ENCODE measurements around the gene AQP5. TPM values are rescaled to one million over a fixed set of nuclear protein-coding genes. Genes with fewer than 3 reads are reported as not detected.

AQP5 gene
- total and polyA plus RNA-seq, 2 donors (not counting 3 experiments of a cell fraction or from before 2014, with no cell fraction given): 0.95 to 2.3 TPM

DNA sequence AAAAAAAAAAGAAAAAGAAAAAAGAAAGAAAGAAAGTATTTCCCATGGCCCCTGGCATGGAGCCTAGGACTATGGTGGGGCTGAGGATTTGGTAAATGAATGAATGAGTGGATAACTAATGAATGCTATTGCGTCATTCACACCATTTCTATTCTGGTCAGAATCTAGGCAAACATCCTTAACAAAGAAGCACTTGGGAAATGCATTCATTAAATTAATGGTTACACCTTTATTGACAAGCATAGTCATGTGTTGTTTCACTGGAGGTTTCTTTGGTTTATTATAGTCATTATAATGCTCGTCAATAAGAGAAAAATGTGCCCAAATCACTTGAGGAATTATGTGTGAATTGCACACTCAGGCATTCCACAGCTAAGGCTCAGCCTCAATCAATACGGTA is 24.7 kb upstream of the AQP5 start:
- Histone ChIP-seq H4K20me1 (replicated peaks; ENCODE audit: control insufficient read depth, extremely low read depth, insufficient read depth, low read length) (no peaks in the 10 kb centered on the region), H3K4me3 (replicated peaks in 1 of 3; ENCODE audit: insufficient read depth in 1 of 3, low read depth in 1 of 3, low read length in 3 of 3) (no peak overlapping the region), H3K27me3 (ENCODE audit: control insufficient read depth in 2 of 2, insufficient read depth in 2 of 2, low read length in 2 of 2) (no peaks in the 10 kb centered on the region), H3K9me3 (replicated peaks; ENCODE audit: control insufficient read depth, insufficient read depth, low read length) (no peaks in the 10 kb centered on the region), H2AFZ (ENCODE audit: low read depth, low read length) (no peak overlapping the region), H3K27ac (ENCODE audit: insufficient read depth, low read depth, low read length) (no peak overlapping the region), H3K79me2 (ENCODE audit: control insufficient read depth, insufficient read depth, low read length) (no peaks in the 10 kb centered on the region), H3K36me3 (ENCODE audit: control insufficient read depth in 2 of 2, extremely low read depth in 1 of 2, insufficient read depth in 2 of 2, low read length in 2 of 2) (no peaks in the 10 kb centered on the region), H3K4me2 (ENCODE audit: insufficient read depth, low read length) (no peak overlapping the region), H3K4me1 (ENCODE audit: control insufficient read depth, extremely low read depth, insufficient read depth, low read length) (no peaks in the 10 kb centered on the region), H3K9me1 (replicated peaks; ENCODE audit: control insufficient read depth, extremely low read depth, insufficient read depth, low read length) (no peaks in the 10 kb centered on the region), H3K9ac (replicated peaks; ENCODE audit: extremely low read depth, insufficient read depth, low read length) (no peak overlapping the region)
- no peak for DNase-seq (ENCODE audit: low read depth, low spot score)
- intact Hi-C loops (cut with micrococcal nuclease): no loop called here
- ChIA-PET POLR2A (interaction anchor here (1.1 kb wide), 1 partner anchor 15 kb away, joined by 3 read pairs; no protein-coding TSS in a partner anchor), CTCF (interaction anchor here (0.7 to 1.7 kb wide), 3 partner anchors 9 to 68 kb away, joined by 3 to 10 read pairs (median 6); no protein-coding TSS in a partner anchor)
- dilution Hi-C loops (cut with MboI; ENCODE audit: extremely low pct_ligation_motif_present, low sequenced_read_pairs): no loop called here
- FAIRE-seq: no peak
- TF ChIP-seq POLR2A (IDR thresholded peaks at IDR 0.05; ENCODE audit: low read depth, low read length) (no peak), FOS (IDR thresholded peaks at IDR 0.05; ENCODE audit: borderline replicate concordance, insufficient read depth, low read length) (no peak), POLR2AphosphoS5 (IDR thresholded peaks at IDR 0.05; ENCODE audit: insufficient read depth, low read depth, low read length) (no peak), GATA2 (IDR thresholded peaks at IDR 0.05; ENCODE audit: insufficient read depth, insufficient read length, low read depth, low read length) (no peak), MYC (IDR thresholded peaks at IDR 0.05; ENCODE audit: low read depth, low read length) (no peak), EZH2 (IDR thresholded peaks at IDR 0.05; ENCODE audit: borderline replicate concordance, low read depth, low read length, severe bottlenecking) (no peak), JUN (IDR thresholded peaks at IDR 0.05; ENCODE audit: borderline replicate concordance, insufficient read depth, insufficient read length, low read depth) (no peak)
- TF ChIP-seq, protein P1, sequence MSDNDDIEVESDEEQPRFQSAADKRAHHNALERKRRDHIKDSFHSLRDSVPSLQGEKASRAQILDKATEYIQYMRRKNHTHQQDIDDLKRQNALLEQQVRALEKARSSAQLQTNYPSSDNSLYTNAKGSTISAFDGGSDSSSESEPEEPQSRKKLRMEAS (IDR thresholded peaks at IDR 0.05; ENCODE audit: insufficient read depth, insufficient read length): no peak
- TF ChIP-seq, protein P2, sequence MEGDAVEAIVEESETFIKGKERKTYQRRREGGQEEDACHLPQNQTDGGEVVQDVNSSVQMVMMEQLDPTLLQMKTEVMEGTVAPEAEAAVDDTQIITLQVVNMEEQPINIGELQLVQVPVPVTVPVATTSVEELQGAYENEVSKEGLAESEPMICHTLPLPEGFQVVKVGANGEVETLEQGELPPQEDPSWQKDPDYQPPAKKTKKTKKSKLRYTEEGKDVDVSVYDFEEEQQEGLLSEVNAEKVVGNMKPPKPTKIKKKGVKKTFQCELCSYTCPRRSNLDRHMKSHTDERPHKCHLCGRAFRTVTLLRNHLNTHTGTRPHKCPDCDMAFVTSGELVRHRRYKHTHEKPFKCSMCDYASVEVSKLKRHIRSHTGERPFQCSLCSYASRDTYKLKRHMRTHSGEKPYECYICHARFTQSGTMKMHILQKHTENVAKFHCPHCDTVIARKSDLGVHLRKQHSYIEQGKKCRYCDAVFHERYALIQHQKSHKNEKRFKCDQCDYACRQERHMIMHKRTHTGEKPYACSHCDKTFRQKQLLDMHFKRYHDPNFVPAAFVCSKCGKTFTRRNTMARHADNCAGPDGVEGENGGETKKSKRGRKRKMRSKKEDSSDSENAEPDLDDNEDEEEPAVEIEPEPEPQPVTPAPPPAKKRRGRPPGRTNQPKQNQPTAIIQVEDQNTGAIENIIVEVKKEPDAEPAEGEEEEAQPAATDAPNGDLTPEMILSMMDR (IDR thresholded peaks at IDR 0.05; ENCODE audit: extremely low read depth in 1 of 2, insufficient read depth in 1 of 2, low read depth in 1 of 2, low read length in 2 of 2): no peak
- BruUV-seq (replicated peaks): no TSS peak

All from endothelial cell of umbilical vein (primary cell).